HL-60 (cell line): ENCODE results near the gene SLIT1.

ENCODE experiments used
- CTCF ChIP-seq: IDR thresholded peaks from one replicate; pipeline ENCODE4 v1.5.1; 2011; ENCODE audit warnings: low read length, control low read depth, inconsistent platforms; ENCODE audit not compliant: insufficient read depth
- POLR2AphosphoS5 ChIP-seq: IDR thresholded peaks from 2 replicates; pipeline ENCODE4 v1.6.1; 2012; ENCODE audit warnings: low read depth
- SPI1 ChIP-seq: IDR thresholded peaks from 2 replicates; pipeline ENCODE4 v1.6.1; 2012; ENCODE audit warnings: low read depth, mild to moderate bottlenecking, borderline replicate concordance
- TF ChIP-seq, protein P1 (sequence below): IDR thresholded peaks from 2 replicates; pipeline ENCODE4 v1.6.1; 2012; ENCODE audit warnings: low read depth; ENCODE audit not compliant: insufficient replicate concordance

DNA sequence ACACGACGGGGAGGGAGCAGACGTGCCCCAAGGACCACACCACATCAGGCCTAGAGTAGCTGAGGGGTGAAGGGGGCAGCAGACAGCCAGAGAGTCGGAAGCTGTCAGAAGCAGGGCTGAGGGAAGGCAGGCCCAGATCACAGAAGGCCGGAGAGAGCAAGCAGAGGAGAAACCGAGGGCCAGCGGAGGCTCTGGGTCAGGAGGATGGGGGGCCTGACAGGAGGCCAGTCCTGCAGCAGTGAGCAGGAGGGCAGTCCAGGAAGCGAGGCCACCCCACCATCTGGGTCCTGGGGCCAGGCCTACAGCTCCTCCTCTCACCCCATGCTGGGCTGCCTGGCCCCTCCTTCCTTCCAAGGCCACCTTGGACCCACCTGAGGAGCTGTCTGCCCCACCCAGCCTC is 20.3 kb downstream of the SLIT1 start:
- TF ChIP-seq CTCF (no peak), POLR2AphosphoS5 (no peak), SPI1 (no peak)
- TF ChIP-seq, protein P1, sequence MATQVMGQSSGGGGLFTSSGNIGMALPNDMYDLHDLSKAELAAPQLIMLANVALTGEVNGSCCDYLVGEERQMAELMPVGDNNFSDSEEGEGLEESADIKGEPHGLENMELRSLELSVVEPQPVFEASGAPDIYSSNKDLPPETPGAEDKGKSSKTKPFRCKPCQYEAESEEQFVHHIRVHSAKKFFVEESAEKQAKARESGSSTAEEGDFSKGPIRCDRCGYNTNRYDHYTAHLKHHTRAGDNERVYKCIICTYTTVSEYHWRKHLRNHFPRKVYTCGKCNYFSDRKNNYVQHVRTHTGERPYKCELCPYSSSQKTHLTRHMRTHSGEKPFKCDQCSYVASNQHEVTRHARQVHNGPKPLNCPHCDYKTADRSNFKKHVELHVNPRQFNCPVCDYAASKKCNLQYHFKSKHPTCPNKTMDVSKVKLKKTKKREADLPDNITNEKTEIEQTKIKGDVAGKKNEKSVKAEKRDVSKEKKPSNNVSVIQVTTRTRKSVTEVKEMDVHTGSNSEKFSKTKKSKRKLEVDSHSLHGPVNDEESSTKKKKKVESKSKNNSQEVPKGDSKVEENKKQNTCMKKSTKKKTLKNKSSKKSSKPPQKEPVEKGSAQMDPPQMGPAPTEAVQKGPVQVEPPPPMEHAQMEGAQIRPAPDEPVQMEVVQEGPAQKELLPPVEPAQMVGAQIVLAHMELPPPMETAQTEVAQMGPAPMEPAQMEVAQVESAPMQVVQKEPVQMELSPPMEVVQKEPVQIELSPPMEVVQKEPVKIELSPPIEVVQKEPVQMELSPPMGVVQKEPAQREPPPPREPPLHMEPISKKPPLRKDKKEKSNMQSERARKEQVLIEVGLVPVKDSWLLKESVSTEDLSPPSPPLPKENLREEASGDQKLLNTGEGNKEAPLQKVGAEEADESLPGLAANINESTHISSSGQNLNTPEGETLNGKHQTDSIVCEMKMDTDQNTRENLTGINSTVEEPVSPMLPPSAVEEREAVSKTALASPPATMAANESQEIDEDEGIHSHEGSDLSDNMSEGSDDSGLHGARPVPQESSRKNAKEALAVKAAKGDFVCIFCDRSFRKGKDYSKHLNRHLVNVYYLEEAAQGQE: no peak
